Karpas-422 (cell line): ENCODE data around the gene CCDC92B. TPM values are rescaled to one million over a fixed set of nuclear protein-coding genes. Genes with fewer than 3 reads are reported as not detected.

Experiments
- DNase-seq: peaks from one replicate; pipeline ENCODE4 v3.0.0-alpha.2; 2015
- H2AFZ ChIP-seq: fragments of 200-600 bp; sonication (generic); 2 replicates; pipeline ENCODE4 v1.6.1; 2014; ENCODE audit warnings: antibody characterized with exemption, low read length, mixed read lengths
- H3K27ac ChIP-seq: fragments of 200-600 bp; sonication (generic); 2 replicates; pipeline ENCODE4 v1.5.1; 2014; ENCODE audit warnings: mild to moderate bottlenecking, low read length, moderate library complexity
- H3K27me3 ChIP-seq: fragments of 200-600 bp; sonication (generic); 2 replicates; pipeline ENCODE4 v1.6.1; 2014; ENCODE audit warnings: low read length, mixed read lengths
- H3K36me3 ChIP-seq: fragments of 200-600 bp; sonication (generic); 2 replicates; pipeline ENCODE4 v1.6.1; 2014; ENCODE audit warnings: low read length, mixed read lengths; ENCODE audit not compliant: insufficient read depth
- H3K4me1 ChIP-seq: fragments of 200-600 bp; sonication (generic); 2 replicates; pipeline ENCODE4 v1.6.1; 2014; ENCODE audit warnings: mild to moderate bottlenecking, low read length, mixed read lengths
- H3K4me2 ChIP-seq: fragments of 200-600 bp; sonication (generic); 2 replicates; pipeline ENCODE4 v1.6.1; 2014; ENCODE audit warnings: low read length, low read depth, mild to moderate bottlenecking; ENCODE audit not compliant: poor library complexity, severe bottlenecking
- H3K4me3 ChIP-seq: fragments of 200-600 bp; sonication (generic); 2 replicates; pipeline ENCODE4 v1.5.1; 2014; ENCODE audit warnings: mild to moderate bottlenecking, antibody characterized with exemption, low read length, mixed read lengths
- H3K79me2 ChIP-seq: fragments of 200-600 bp; sonication (generic); 2 replicates; pipeline ENCODE4 v1.6.1; 2014; ENCODE audit warnings: mild to moderate bottlenecking, low read length, mixed read lengths
- H3K9ac ChIP-seq: fragments of 200-600 bp; sonication (generic); 2 replicates; pipeline ENCODE4 v1.6.0; 2014; ENCODE audit warnings: low read length
- H3K9me2 ChIP-seq: fragments of 200-600 bp; sonication (generic), shearing (Covaris generic); replicated peaks from 2 replicates; pipeline ENCODE4 v1.6.0; 2014; ENCODE audit warnings: mild to moderate bottlenecking, low read length, moderate library complexity; ENCODE audit not compliant: insufficient read depth
- H3K9me3 ChIP-seq: fragments of 300-700, 200-600 bp; sonication (generic); 2 replicates; pipeline ENCODE4 v1.6.1; 2014; ENCODE audit warnings: low read length, mixed read lengths
- H4K20me1 ChIP-seq: fragments of 200-600 bp; sonication (generic); 2 replicates; pipeline ENCODE4 v1.6.1; 2014; ENCODE audit warnings: mild to moderate bottlenecking, antibody characterized with exemption, low read length, low read depth; ENCODE audit not compliant: insufficient read depth
- total RNA-seq: library from RNA; depleted of rRNA; stranded (reverse); fragments of >200 nt; shearing (Covaris generic); gene quantifications from 2 replicates; pipeline ENCODE4 v1.2.3, GENCODE V29; 2014; ENCODE audit warnings: low replicate concordance

The CCDC92B gene
- total RNA-seq, 1 experiment from 2014 or later: not detected

- H3K27me3 ChIP-seq: no peaks in the 10 kb centered on the region
- no peaks in the 10 kb centered on the region; the same call in 1 of the 2 replicates for H4K20me1 ChIP-seq
- no peaks in the 10 kb centered on the region for H3K4me1 ChIP-seq
- H3K9ac ChIP-seq: no peak overlapping the region
- no peak overlapping the region for H2AFZ ChIP-seq
- no peaks in the 10 kb centered on the region for H3K79me2 ChIP-seq
- H3K4me2 ChIP-seq: no peak overlapping the region
- H3K27ac ChIP-seq: no peak overlapping the region
- no peaks in the 10 kb centered on the region for H3K9me2 ChIP-seq
- peaks cover 10% of the 10 kb centered on the region; the same call in 1 of the 2 replicates for H3K36me3 ChIP-seq
- no peaks in the 10 kb centered on the region for H3K9me3 ChIP-seq
- DNase-seq: no peak
- no peak overlapping the region for H3K4me3 ChIP-seq
Measured at GRCh38 chr17:2695243-2695960, 54.0 kb downstream of the CCDC92B start.

- no peak for DNase-seq
- Histone ChIP-seq H3K4me2 (no peak overlapping the region), H3K9ac (no peak overlapping the region), H2AFZ (no peak overlapping the region), H3K36me3 (peaks cover 10% of the 10 kb centered on the region; the same call in 1 of the 2 replicates), H3K9me2 (no peaks in the 10 kb centered on the region), H3K27me3 (no peaks in the 10 kb centered on the region), H4K20me1 (no peaks in the 10 kb centered on the region; the same call in 1 of the 2 replicates), H3K4me1 (no peaks in the 10 kb centered on the region), H3K79me2 (no peaks in the 10 kb centered on the region), H3K4me3 (no peak overlapping the region), H3K27ac (no peak overlapping the region), H3K9me3 (no peaks in the 10 kb centered on the region)
Measured at GRCh38 chr17:2694381-2695242, 54.8 kb downstream of the CCDC92B start.

GRCh38 chr17:2693561-2694380 is 55.7 kb downstream of the CCDC92B start:
- no peaks in the 10 kb centered on the region for H3K27me3 ChIP-seq
- no peak overlapping the region for H3K4me3 ChIP-seq
- peaks cover 7% of the 10 kb centered on the region; the same call in 1 of the 2 replicates for H3K36me3 ChIP-seq
- H3K9me2 ChIP-seq: no peaks in the 10 kb centered on the region
- H3K4me1 ChIP-seq: no peaks in the 10 kb centered on the region
- no peak overlapping the region for H3K27ac ChIP-seq
- no peaks in the 10 kb centered on the region for H3K79me2 ChIP-seq
- no peak overlapping the region for H2AFZ ChIP-seq
- H4K20me1 ChIP-seq: no peaks in the 10 kb centered on the region; the same call in 1 of the 2 replicates
- H3K9ac ChIP-seq: no peak overlapping the region
- no peak overlapping the region for H3K4me2 ChIP-seq
- H3K9me3 ChIP-seq: no peaks in the 10 kb centered on the region
- no peak for DNase-seq

GRCh38 chr17:2692781-2693135 is 56.7 kb downstream of the CCDC92B start:
- Histone ChIP-seq H3K27me3 (no peaks in the 10 kb centered on the region), H3K4me1 (no peaks in the 10 kb centered on the region), H3K4me3 (no peak overlapping the region), H3K4me2 (no peak overlapping the region), H3K9me2 (no peaks in the 10 kb centered on the region), H4K20me1 (no peaks in the 10 kb centered on the region; the same call in 1 of the 2 replicates), H2AFZ (no peak overlapping the region), H3K27ac (no peak overlapping the region), H3K9me3 (no peaks in the 10 kb centered on the region), H3K9ac (no peak overlapping the region), H3K79me2 (no peaks in the 10 kb centered on the region), H3K36me3 (peaks cover 2% of the 10 kb centered on the region; the same call in 1 of the 2 replicates)
- DNase-seq: no peak

- Histone ChIP-seq H4K20me1 (no peaks in the 10 kb centered on the region; the same call in 1 of the 2 replicates), H3K9me2 (no peaks in the 10 kb centered on the region), H3K9ac (no peak overlapping the region), H3K4me1 (no peaks in the 10 kb centered on the region), H3K27ac (no peak overlapping the region), H3K9me3 (no peaks in the 10 kb centered on the region), H2AFZ (no peak overlapping the region), H3K4me2 (no peak overlapping the region), H3K4me3 (no peak overlapping the region), H3K79me2 (no peaks in the 10 kb centered on the region), H3K36me3 (peaks cover 2% of the 10 kb centered on the region; the same call in 1 of the 2 replicates), H3K27me3 (no peaks in the 10 kb centered on the region)
- DNase-seq: no peak
Measured at GRCh38 chr17:2691965-2692780, 57.3 kb downstream of the CCDC92B start.

GRCh38 chr17:2691069-2691871 is 58.2 kb downstream of the CCDC92B start:
- Histone ChIP-seq H3K9me2 (no peaks in the 10 kb centered on the region), H3K4me2 (no peak overlapping the region), H3K4me1 (no peaks in the 10 kb centered on the region), H3K4me3 (no peak overlapping the region), H3K79me2 (no peaks in the 10 kb centered on the region), H2AFZ (no peak overlapping the region), H3K27me3 (no peaks in the 10 kb centered on the region), H3K9ac (no peak overlapping the region), H3K9me3 (no peaks in the 10 kb centered on the region), H3K36me3 (peaks cover 2% of the 10 kb centered on the region; the same call in 1 of the 2 replicates), H4K20me1 (no peaks in the 10 kb centered on the region; the same call in 1 of the 2 replicates), H3K27ac (no peak overlapping the region)
- DNase-seq: no peak
